ENCODE measurements around the gene PAN2.
"Not testable (repeated sequence)": the region's sequence is repeated elsewhere in the genome, so short reads cannot be mapped to it uniquely, and the experiment has no call there.

The PAN2 gene

GRCh38 chr12:56272468-56272867 lies 61.3 kb downstream of the PAN2 start:
- in situ Hi-C loops (cut with MboI; ENCODE audit: low sequenced_read_pairs): not testable (repeated sequence)

GRCh38 chr12:56271031-56271430 lies 62.8 kb downstream of the PAN2 start:
- in situ Hi-C loops (cut with MboI; ENCODE audit: low sequenced_read_pairs): no loop called here

DNA sequence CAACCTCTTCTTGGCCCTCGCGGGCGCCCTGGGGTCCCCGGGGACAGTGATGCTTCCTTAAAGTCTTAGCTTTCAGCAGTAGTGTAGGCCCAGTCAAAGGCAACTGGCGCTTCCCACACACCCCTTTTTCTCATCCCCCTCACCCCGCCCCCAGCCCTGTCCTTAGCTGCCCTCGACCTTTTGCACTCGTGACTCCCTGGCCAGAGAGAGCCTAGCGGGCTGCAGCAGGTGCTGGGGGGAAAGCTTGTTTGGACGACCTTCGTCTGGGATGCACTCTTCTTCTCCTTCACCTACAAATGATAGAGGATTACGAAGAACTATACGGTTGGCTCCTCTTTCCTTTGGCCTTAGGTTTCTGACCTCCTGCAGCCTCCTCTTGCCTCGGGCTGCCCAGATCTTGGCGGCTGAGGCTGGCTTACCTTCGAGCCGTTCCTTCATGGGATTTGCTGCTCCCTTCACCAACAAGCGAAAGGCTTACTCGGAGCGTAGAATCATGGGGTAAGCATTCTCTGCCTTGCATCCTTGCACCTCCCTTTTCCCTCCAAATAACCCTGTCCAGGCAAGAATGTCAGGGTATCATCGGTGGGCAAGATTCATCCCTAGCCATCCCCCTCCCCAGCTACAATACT lies 66.2 kb downstream of the PAN2 start:
- in situ Hi-C loops (cut with MboI; ENCODE audit: low sequenced_read_pairs): no loop called here

- in situ Hi-C loops (cut with MboI; ENCODE audit: low sequenced_read_pairs): no loop called here
Measured at GRCh38 chr12:56266693-56267442, 66.9 kb downstream of the PAN2 start, which contains the start of gene COQ10A. Gene COQ10A (plus strand): TSS chr12:56266942. CDS start chr12:56267119, 177 bp downstream.

All from HL-60/S4 (cell line).